HCT116 (cell line): ENCODE data around the gene APBB2. TPM values are rescaled to one million over a fixed set of nuclear protein-coding genes. Genes with fewer than 3 reads are reported as not detected.

ENCODE experiments used
- ATAC-seq: fragments of 200-7000 bp; cut with Tn5 transposase; 2 replicates; pipeline ENCODE4 v1.9.1; 2020; ENCODE audit warnings: mild to moderate bottlenecking, moderate library complexity
- BruUV-seq: library from RNA; stranded (reverse); fragments of 400-500 nt; replicated peaks from 2 replicates; lab custom pipeline; 2021; lab: Mats Ljungman, UMichigan
- CTCF ChIA-PET: fragments of 300-600 bp; sonication (Branson Sonifier 250); formaldehyde crosslinking; loops from one replicate; lab custom pipeline; 2021; ENCODE audit warnings: antibody characterized with exemption; lab: Charles Lee
- POLR2A ChIA-PET: fragments of 300-600, 350-600 bp; sonication (Branson Sonifier 250); formaldehyde crosslinking; loops from one replicate; lab custom pipeline; 2021; ENCODE audit warnings: antibody characterized with exemption; lab: Charles Lee
- RAD21 ChIA-PET, 2 experiments: fragments of 300-600 bp; sonication (Branson Sonifier 250); formaldehyde crosslinking; loops; one replicate each; lab custom pipeline; 2023; ENCODE audit warnings: low total read pairs in 2 of 2; ENCODE audit not compliant: uncharacterized antibody in 2 of 2, unreplicated experiment in 2 of 2, low non-redundant PET in 1 of 2; lab: Charles Lee
- DNase-seq: peaks from one replicate; pipeline ENCODE4 v3.0.0-alpha.2; 2010; ENCODE audit warnings: low read depth, low spot score
- H2AFZ ChIP-seq: fragments of 200-600 bp; shearing (Covaris generic), sonication (generic); 2 replicates; pipeline ENCODE4 v1.6.1; 2017; ENCODE audit warnings: low read depth, mixed run types, mixed read lengths, antibody characterized with exemption, low read length; ENCODE audit not compliant: poor library complexity, severe bottlenecking
- H3K27ac ChIP-seq: 2 replicates; pipeline ENCODE4 v1.5.1; 2012; ENCODE audit warnings: low read depth, low read length
- H3K27me3 ChIP-seq: fragments of 200-600 bp; sonication (generic); 2 replicates; pipeline ENCODE4 v1.6.1; 2016; ENCODE audit warnings: mixed run types, low read length, mixed read lengths; ENCODE audit not compliant: insufficient read depth
- H3K36me3 ChIP-seq, 2 experiments: fragments of 200-500 bp in 1 of 2; fragments of 200-600 bp in 1 of 2; sonication (Bioruptor generic) in 1 of 2; sonication (generic) in 1 of 2; 2 replicates each; pipeline versions ENCODE4 v1.5.1 to v1.6.1; 2014 to 2016; ENCODE audit warnings: low read length in 2 of 2, inconsistent platforms in 1 of 2, mixed read lengths in 1 of 2, mixed run types in 1 of 2; ENCODE audit not compliant: insufficient read depth in 2 of 2, control insufficient read depth in 1 of 2
- H3K4me1 ChIP-seq, 2 experiments: fragments of 200-600 bp in 1 of 2; sonication (generic) in 1 of 2; 2 replicates each; pipeline versions ENCODE4 v1.5.1 to v1.6.1; 2012 to 2017; ENCODE audit warnings: low read length in 2 of 2, inconsistent platforms in 1 of 2, mild to moderate bottlenecking in 1 of 2, mixed read lengths in 1 of 2, mixed run types in 1 of 2, moderate library complexity in 1 of 2; ENCODE audit not compliant: insufficient read depth in 2 of 2, control insufficient read depth in 1 of 2
- H3K4me2 ChIP-seq: fragments of 200-600 bp; sonication (generic); 2 replicates; pipeline ENCODE4 v1.6.1; 2017; ENCODE audit warnings: mixed run types, low read length, mixed read lengths
- H3K4me3 ChIP-seq, 2 experiments: fragments of 200-600 bp in 1 of 2; sonication (generic) in 1 of 2; replicated peaks in 1 of 2; 2 replicates each; pipeline ENCODE4 v1.5.1; 2011 to 2016; ENCODE audit warnings: low read length in 2 of 2, control low read depth in 1 of 2, low read depth in 1 of 2, mild to moderate bottlenecking in 1 of 2, mixed read lengths in 1 of 2, mixed run types in 1 of 2
- H3K79me2 ChIP-seq: fragments of 200-600 bp; sonication (generic); 2 replicates; pipeline ENCODE4 v1.6.1; 2017; ENCODE audit warnings: mild to moderate bottlenecking, mixed run types, low read length, moderate library complexity, mixed read lengths; ENCODE audit not compliant: insufficient read depth
- H3K9ac ChIP-seq: fragments of 200-600 bp; sonication (generic); 2 replicates; pipeline ENCODE4 v1.6.1; 2016; ENCODE audit warnings: low read length, mixed read lengths
- H3K9me2 ChIP-seq: fragments of 200-600 bp; sonication (generic), shearing (Covaris generic); 2 replicates; pipeline ENCODE4 v1.6.1; 2017; ENCODE audit warnings: mixed run types, mild to moderate bottlenecking, moderate library complexity; ENCODE audit not compliant: insufficient read depth
- H3K9me3 ChIP-seq, 2 experiments: fragments of 200-500 bp in 1 of 2; fragments of 200-600 bp in 1 of 2; sonication (Bioruptor generic) in 1 of 2; sonication (generic) in 1 of 2; 2 replicates each; pipeline ENCODE4 v1.6.1; 2014 to 2017; ENCODE audit warnings: low read length in 2 of 2, mixed read lengths in 2 of 2, inconsistent platforms in 1 of 2, low read depth in 1 of 2, mild to moderate bottlenecking in 1 of 2, mixed run types in 1 of 2, moderate library complexity in 1 of 2; ENCODE audit not compliant: control insufficient read depth in 1 of 2, insufficient read depth in 1 of 2
- H4K20me1 ChIP-seq: fragments of 200-600 bp; sonication (generic), shearing (Covaris generic); 2 replicates; pipeline ENCODE4 v1.6.1; 2017; ENCODE audit warnings: mixed run types, mild to moderate bottlenecking, moderate library complexity; ENCODE audit not compliant: insufficient read depth
- CEBPB ChIP-seq: IDR thresholded peaks from 2 replicates; pipeline ENCODE4 v1.6.1; 2012; ENCODE audit warnings: low read depth
- EGR1 ChIP-seq: IDR thresholded peaks from 2 replicates; pipeline ENCODE4 v1.6.1; 2012; ENCODE audit warnings: low read depth
- ELF1 ChIP-seq: IDR thresholded peaks from 2 replicates; pipeline ENCODE4 v1.6.1; 2012; ENCODE audit warnings: low read depth, borderline replicate concordance
- EZH2phosphoT487 ChIP-seq: fragments of 200-600 bp; IDR thresholded peaks from 2 replicates; pipeline ENCODE4 v1.6.1; 2018; ENCODE audit warnings: antibody characterized with exemption, borderline replicate concordance
- FOSL1 ChIP-seq: IDR thresholded peaks from 2 replicates; pipeline ENCODE4 v1.6.1; 2012; ENCODE audit warnings: low read depth
- POLR2AphosphoS5 ChIP-seq: IDR thresholded peaks from 2 replicates; pipeline ENCODE4 v1.6.1; 2011; ENCODE audit warnings: mild to moderate bottlenecking, low read depth, low read length, moderate library complexity
- RAD21 ChIP-seq: IDR thresholded peaks from 2 replicates; pipeline ENCODE4 v1.6.1; 2012; ENCODE audit warnings: low read depth, mild to moderate bottlenecking
- SIN3A ChIP-seq: IDR thresholded peaks from 2 replicates; pipeline ENCODE4 v1.6.1; 2012; ENCODE audit warnings: low read depth
- TCF7L2 ChIP-seq: IDR thresholded peaks from 2 replicates; pipeline ENCODE4 v1.7.0; 2011; ENCODE audit warnings: borderline replicate concordance, inconsistent platforms; ENCODE audit not compliant: insufficient read depth, insufficient read length; ENCODE audit errors: extremely low read depth
- YY1 ChIP-seq: IDR thresholded peaks from 2 replicates; pipeline ENCODE4 v1.6.1; 2011; ENCODE audit warnings: low read length, low read depth, moderate library complexity, mild to moderate bottlenecking; ENCODE audit not compliant: insufficient replicate concordance; ENCODE audit errors: extremely low read depth
- ZBTB33 ChIP-seq: IDR thresholded peaks from 2 replicates; pipeline ENCODE4 v1.6.1; 2011; ENCODE audit warnings: mild to moderate bottlenecking, low read length, moderate library complexity; ENCODE audit not compliant: insufficient replicate concordance; ENCODE audit errors: extremely low read depth
- ZFX ChIP-seq: fragments of 450-650 bp; IDR thresholded peaks from 2 replicates; pipeline ENCODE4 v1.6.1; 2017
- intact Hi-C: fragments of 100-400 bp; cut with micrococcal nuclease; formaldehyde crosslinking; loops from 2 replicates; pipeline ENCODE4 v1.10.0; 2022
- total RNA-seq: library from RNA; stranded (reverse); gene quantifications from one replicate; pipeline ENCODE4 v1.2.1, GENCODE V29; 2021; ENCODE audit not compliant: unreplicated experiment
- TF ChIP-seq, protein P1 (sequence below): IDR thresholded peaks from 2 replicates; pipeline ENCODE4 v1.6.1; 2012

Gene APBB2
- total RNA-seq, 1 experiment from 2014 or later = 72.5 TPM

DNA sequence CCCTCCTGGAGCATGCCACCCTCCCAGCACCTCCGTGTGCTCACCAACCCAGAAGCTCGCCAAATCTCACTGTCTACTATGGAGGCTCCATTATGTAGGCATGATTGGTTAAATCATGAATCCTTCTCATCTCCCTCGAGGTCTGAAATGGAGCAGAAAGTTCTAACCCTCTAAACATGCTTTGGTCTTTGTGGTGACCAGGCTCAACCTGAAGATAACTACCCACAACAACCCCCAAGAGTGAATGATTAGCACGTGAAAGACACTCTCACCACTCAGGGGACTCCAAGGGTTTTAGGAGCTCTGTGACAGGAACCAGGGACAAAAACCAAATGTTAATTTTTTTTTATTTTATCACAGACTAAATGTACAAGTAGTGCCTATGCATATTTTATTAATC is 47.2 kb downstream of the APBB2 start:
- TF ChIP-seq RAD21 = no peak
- no peak for TF ChIP-seq POLR2AphosphoS5
- TF ChIP-seq EZH2phosphoT487 = no peak
- no peak for TF ChIP-seq EGR1
- TF ChIP-seq CEBPB = no peak
- TF ChIP-seq, protein P1, sequence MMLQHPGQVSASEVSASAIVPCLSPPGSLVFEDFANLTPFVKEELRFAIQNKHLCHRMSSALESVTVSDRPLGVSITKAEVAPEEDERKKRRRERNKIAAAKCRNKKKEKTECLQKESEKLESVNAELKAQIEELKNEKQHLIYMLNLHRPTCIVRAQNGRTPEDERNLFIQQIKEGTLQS = no peak
- no peak for TF ChIP-seq YY1
- TF ChIP-seq TCF7L2 = no peak
- no peak for TF ChIP-seq ZBTB33
- TF ChIP-seq SIN3A = no peak
- no peak for TF ChIP-seq ZFX
- no peak for TF ChIP-seq ELF1
- no peak for TF ChIP-seq FOSL1
- TF ChIP-seq, all 23 proteins: peak for 0
- Histone ChIP-seq H3K4me2 (no peak overlapping the region), H3K9me2 (no peaks in the 10 kb centered on the region), H3K79me2 (peaks cover 97% of the 10 kb centered on the region), H3K4me3 (no peak overlapping the region), H4K20me1 (no peaks in the 10 kb centered on the region), H3K27me3 (no peaks in the 10 kb centered on the region), H2AFZ (no peak overlapping the region), H3K36me3 (no peaks in the 10 kb centered on the region), H3K27ac (no peak overlapping the region), H3K9me3 (no peaks in the 10 kb centered on the region), H3K4me1 (peaks cover 11 to 52% of the 10 kb centered on the region in 2 experiments), H3K9ac (no peak overlapping the region)
- RAD21 ChIA-PET = no interaction called here
- BruUV-seq = no TSS peak
- intact Hi-C loops = no loop called here
- ATAC-seq (no peak), DNase-seq (no peak)
- POLR2A ChIA-PET = no interaction called here
- CTCF ChIA-PET = no interaction called here
